Measurements from ENCODE around the gene NAPA.

The NAPA gene

DNA sequence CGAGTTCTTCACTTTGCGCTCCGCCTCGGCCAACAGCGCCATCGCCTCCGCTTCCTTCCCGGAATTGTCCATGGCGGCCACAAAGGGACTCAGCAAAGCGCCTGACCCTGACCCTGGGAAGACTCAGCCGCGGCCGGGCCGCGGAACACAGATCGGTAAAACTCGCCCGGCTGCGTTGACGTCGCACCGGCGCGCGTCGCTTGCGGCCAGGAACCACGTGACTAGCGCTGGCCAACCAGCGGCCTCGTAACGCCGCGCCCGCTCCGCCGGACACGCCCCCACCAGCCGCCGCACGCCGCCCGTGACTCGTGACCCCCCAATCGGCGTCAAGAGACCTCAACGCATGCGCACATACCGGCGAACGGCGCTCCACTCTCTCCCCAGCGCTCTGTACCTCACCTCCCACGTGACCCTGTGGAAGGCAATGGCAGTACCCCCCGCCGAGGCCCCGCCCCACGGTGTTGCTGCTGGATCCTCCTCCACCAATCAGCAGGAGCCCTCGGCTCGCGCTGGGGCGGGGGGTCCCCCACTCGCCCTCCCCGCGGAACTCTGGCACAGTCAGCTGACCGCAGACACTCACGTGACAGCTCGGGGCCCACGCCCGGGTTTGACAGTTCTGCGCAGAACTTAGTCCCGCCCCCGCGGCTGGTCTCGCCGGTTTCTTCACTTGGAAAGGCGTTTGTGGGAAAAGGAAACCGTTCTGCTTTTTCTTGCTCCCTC lies at the start of gene NAPA:
TSS of gene NAPA (minus strand) at position 195 of the 720 bp plus-strand sequence. CDS start at position 72, 123 bp downstream.
- peak; percentile 89 for DNase-seq

DNA sequence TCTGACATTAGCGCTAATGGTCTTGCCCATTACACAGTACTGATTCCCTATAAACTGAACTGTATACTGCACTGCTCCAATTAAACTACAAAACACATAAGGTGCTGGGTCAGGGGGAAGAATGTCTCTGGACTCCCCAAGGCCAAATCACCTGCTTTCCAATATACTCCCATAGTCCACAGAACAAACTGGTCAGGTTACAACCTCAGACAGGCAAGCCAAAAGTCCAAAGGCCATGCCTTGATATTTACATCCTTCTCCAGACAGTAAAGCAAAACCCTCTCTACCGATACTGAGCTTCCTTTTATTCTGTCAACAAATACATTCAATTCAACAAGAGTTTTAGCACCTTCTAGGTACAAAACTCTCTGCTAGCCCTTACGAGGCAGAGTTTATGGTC lies 49.2 kb upstream of the NAPA start:
- no peak for DNase-seq

DNA sequence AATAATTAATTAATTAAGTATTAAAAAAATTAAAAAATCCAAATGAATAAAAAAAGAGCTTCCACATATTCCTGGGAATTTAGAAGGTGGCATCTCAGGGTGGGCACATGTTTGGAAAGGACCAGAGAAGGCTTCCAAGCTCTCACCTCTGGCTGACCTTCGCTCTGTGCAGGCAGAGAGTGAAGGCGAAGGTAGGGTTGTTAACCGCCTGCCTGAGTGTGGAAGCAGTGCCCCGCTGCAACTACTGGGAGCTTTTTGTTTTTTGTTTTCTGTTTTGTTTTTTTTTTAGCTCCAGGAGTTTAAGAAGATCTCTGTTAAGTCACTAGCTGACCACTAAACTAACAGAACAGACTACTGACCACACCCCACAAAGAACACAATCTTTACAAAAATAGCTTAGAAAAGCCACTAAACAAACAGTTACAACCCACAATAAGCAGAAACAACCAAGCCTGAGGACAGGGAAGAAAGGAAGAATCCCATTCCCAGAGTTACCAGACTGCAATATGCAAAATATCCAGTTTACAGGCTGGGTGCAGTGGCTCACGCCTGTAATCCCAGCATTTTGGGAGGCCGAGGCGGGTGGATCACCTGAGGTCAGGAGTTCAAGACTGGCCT lies 46.7 kb upstream of the NAPA start:
- DNase-seq: no peak

- DNase-seq: no peak
These were observed 46.1 kb upstream of the NAPA start for GRCh38 chr19:47560999-47561398.

- DNase-seq: no peak
These were observed 35.3 kb upstream of the NAPA start for GRCh38 chr19:47550129-47550528.

DNA sequence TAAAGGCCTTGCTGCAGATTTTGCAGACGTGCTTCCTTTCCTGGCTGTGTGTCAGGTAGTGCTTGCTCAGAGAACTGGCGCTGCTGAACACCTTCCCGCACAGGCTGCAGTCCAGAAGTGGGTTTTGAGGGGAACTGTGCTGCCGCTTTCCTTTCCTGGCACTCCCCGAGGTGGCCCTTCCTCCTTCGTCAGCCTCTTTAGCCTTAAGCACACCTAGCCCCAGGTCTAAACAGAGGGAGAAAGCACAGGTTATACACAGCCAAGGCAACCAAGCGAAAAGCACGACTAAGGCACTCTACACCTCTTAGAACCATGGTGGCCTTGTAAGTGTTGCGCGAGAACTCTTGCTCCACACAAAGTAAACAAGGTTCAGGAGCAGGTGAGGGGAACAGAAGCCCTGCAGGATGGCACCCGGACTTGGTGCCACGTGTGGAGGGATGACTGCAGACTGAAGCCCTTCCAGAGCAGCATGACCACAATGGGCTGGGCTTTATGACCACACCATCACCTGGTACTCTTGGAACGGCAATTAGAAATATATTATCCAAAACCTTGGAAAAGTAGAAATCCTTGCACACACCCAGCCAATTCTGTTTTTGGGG lies 34.5 kb upstream of the NAPA start:
- no peak for DNase-seq

DNA sequence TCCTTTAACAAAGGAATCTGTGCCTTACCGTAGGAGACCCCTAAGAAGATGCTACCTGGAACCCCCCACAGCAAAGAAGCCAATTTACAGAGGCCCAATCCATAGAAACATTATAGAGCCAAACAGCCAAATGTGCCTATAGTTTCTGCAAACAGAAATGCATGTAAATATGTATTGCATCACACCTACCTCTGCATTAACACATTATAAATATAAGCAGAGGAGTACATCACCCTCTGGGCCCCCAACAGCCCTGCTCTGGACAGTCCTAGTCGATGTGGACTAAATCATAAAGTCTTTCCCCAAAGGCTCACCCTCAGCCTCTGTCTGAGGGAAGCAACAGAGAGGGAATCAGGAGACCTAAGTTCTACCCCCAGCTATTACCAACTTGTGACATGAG lies 32.3 kb upstream of the NAPA start:
- DNase-seq: no peak

- DNase-seq: no peak
These were observed 30.4 kb upstream of the NAPA start for GRCh38 chr19:47545061-47545948.

GRCh38 chr19:47544476-47544875 lies 29.6 kb upstream of the NAPA start:
- DNase-seq: no peak

- DNase-seq: no peak
These were observed 29.2 kb upstream of the NAPA start for GRCh38 chr19:47544075-47544474.

GRCh38 chr19:47542030-47542475 lies 27.2 kb upstream of the NAPA start:
- DNase-seq: no peak

DNA sequence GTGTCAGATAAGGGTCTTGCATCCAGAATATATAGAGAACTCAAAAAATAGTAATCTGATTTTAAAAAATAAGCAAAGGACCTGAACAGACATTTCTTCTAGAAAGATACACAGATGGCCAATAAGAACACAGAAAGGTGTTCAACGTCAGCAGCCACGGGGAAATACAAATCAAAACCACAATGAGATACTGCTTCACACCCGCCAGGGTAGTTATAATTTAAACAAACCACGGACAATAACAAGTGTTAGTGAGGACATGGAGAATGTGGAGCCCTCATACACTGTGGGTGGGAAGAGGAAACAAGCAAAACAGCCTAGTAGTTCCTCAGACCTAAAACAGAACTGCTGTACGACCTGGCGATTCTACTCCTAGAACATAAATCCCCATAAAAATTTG lies 26.7 kb upstream of the NAPA start:
- DNase-seq: no peak

DNA sequence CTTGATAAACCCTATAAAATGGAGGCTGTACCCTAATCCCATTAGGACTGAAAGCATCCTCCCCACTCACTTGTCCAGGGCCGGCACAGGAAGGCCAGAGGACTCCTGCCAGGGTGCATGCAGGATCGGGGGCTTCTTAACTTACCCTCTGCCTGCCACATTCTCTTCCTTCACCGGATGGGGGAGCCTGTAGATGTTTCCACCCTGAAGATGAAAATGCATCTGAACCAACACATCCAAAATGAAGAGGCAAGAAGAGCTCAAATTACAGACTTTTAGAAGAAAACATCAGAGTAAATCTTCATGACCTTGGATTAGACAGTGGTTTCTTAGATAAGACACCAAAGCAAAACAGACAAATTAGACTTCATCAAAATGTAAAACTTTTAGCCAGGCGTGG lies 25.9 kb upstream of the NAPA start:
- DNase-seq: peak; percentile 43

DNA sequence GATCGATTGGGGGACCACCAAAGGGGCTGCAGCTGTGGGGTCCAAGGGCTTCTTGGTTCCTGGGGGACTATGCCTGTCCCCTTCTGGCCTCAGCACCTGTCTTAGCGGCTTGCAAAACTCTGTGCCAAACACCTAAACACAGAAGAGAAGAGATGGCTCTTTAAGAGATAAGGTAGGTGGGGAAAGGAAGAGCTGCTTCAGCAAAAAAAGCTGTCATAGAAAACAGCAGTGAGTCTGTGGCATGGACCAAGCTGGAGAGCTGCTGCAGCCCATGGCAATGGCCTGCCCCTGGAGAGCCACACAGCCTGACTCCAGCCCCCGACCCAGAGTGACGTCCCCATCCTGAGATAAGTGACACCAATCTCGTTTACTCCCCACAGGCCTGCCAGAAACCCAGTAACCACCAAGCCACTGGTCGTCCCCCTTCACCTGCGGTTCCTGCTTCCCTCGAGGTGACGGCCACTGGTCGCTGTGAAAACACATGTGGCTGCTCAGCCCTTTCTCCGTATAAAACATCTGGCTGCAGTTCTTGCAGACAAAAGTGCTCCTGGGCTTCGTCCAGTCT lies 25.0 kb upstream of the NAPA start:
- DNase-seq: no peak

GRCh38 chr19:47538812-47539211 lies 23.9 kb upstream of the NAPA start:
- no peak for DNase-seq

- no peak for DNase-seq
These were observed 22.6 kb upstream of the NAPA start for GRCh38 chr19:47537493-47537892.

GRCh38 chr19:47534628-47535027 lies 19.8 kb upstream of the NAPA start:
- no peak for DNase-seq

DNA sequence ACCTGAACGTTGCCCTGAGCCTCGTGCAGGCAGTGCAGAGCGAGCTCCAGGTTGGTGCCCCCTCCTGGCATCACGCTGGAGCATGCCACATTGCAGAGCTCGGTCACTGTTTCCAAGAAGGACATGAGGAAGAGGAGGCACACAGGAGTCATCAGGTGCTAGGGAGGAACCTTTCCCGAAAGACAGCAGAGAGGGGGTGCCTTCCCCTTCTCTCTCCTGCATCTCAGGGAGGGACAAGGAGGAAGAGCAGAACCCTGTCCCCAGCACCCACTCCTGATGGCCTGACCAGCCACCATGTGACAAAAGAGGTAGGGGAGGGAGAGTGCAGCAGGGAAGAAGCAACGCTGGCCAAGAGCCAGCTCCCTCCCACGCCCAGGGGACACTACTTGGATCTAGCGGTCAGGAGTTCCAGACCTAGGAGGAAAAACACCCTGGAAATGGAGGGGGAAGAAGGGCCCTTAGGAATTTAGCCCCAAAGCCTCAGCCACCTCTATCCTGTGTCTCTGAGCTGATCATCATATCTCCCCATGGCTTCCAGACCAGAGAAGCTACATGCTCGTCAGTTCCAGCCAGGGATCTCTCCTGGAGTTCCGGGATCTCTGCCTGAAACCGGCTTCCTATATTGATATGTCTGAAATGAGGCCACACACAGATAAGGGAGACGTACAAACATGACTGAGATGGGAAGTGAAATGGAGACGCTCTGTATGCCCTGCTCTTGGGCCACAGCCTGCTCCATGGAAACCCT lies 17.0 kb upstream of the NAPA start:
- DNase-seq: no peak

DNA sequence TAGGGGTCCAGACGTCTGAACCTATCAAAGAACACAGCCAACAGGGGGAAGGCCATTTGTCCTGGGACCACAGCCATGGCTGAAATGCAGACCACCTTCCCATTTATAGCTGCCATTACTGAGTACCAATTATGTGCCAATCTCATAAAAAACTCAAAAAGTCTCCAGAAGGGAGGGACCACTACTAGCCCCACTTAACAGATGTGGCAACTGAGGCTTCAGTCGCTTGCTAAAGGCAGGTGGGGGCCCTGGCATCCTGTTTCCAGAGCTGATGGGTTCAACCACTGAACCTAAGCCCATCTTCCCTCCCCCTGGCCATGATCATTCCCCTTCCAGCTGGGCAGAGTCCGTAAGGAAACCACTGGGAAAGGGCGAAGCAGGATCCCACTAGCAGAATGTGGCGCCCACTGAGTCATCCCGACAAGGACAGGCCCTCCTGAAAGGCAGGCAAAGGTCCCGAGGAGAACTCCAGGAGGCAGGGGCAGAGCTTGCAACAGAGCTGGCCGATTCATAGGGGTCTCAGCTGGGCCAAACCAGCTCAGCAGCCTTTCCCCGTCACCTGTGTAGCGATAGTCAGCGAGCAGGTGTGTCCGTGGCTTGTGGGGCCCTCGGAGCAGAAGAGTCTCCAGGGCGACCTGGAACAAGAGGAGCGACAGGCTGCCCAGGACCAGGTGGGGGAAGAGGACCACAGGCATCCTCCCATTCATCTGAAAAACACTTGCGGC lies 14.3 kb upstream of the NAPA start:
- DNase-seq: no peak

DNA sequence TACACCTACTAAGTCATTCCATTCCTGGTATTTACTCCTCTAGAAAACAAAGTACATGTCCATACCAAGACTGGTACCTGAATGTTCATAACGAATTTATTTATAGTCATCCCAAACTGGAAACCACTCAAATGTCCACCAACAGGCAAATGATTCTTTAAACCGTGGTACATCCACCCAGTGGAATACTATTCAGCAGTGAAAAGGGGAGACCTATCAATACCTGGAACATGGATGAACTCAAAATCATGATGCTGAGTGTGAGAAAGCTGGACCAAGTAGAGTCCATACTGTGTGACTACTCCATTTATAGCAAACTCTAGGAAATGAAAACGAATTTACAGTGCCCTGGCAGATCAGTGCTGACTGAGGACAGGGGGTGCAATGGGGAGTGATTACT lies 11.9 kb upstream of the NAPA start:
- no peak for DNase-seq

- DNase-seq: no peak
These were observed 8.6 kb upstream of the NAPA start for GRCh38 chr19:47523473-47523872.
